Measurements from ENCODE around the gene PABPC1L. TPM values are rescaled to one million over a fixed set of nuclear protein-coding genes. Genes with fewer than 3 reads are reported as not detected.

The PABPC1L gene
- total RNA-seq, 4 donors from 2014 or later: 5.1 to 17.1 (median 10.3) TPM

DNA sequence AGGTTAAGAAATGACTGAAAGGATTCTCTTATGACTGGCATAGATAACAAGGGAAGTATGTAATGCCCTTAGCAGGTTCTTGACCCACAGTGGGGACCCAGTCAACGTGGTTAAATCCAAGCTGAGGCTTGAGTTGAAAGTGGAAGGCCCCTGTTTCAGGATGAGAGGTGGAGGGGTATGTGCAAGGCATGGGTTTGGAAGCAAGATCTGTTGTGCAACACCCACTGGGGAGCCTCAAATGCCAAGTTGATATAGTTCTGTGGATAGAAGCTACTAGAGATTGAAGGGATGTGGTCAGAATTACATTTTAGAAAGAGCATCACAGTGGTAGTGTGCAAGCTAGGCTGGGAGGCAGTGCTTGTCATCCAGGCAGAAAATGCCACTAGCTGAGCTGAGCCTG lies 5.1 kb downstream of the PABPC1L start:
- TF ChIP-seq, protein P1, sequence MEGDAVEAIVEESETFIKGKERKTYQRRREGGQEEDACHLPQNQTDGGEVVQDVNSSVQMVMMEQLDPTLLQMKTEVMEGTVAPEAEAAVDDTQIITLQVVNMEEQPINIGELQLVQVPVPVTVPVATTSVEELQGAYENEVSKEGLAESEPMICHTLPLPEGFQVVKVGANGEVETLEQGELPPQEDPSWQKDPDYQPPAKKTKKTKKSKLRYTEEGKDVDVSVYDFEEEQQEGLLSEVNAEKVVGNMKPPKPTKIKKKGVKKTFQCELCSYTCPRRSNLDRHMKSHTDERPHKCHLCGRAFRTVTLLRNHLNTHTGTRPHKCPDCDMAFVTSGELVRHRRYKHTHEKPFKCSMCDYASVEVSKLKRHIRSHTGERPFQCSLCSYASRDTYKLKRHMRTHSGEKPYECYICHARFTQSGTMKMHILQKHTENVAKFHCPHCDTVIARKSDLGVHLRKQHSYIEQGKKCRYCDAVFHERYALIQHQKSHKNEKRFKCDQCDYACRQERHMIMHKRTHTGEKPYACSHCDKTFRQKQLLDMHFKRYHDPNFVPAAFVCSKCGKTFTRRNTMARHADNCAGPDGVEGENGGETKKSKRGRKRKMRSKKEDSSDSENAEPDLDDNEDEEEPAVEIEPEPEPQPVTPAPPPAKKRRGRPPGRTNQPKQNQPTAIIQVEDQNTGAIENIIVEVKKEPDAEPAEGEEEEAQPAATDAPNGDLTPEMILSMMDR (IDR thresholded peaks at IDR 0.05): no peak
- ATAC-seq (ENCODE audit: low FRiP score) (no peak), DNase-seq (ENCODE audit: low spot score) (no peak)

DNA sequence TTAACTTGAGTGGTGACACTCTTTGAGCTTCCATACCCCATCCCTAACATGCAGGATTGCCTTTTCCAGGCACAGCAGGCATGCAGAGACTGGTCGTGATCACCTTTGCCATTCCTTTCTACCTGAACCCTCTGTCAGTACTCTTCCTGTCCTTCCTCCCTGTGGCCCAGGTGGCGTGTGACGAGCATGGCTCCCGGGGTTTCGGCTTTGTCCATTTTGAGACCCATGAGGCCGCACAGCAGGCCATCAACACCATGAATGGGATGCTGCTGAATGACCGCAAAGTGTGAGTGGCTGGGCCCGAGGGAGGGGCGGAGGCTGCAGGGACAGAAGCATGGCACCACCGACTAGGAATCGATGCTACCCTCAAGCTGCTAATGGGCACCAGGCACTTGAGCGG lies 6.7 kb downstream of the PABPC1L start:
- ATAC-seq (ENCODE audit: low FRiP score) (no peak), DNase-seq (ENCODE audit: low spot score) (no peak)
- TF ChIP-seq, protein P1 (IDR thresholded peaks at IDR 0.05): no peak

DNA sequence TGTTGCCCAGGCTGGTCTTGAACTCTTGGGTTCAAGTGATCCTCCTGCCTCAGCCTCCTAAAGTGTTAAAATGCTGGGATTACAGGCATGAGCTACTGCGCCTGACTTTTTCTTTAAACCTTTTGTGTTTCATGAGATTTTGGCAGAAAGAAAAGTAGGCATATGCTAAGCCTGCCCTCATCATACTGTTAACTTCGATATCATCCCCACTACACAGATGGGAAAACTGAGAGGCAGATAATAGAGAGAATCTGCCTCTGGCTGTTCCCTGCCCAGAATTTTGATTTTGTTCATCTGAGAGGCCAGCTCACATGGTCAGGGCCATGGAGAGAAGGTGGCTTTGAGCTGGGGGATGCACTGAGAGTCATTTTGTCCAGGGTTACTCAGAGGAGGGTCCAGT lies 7.5 kb downstream of the PABPC1L start:
- TF ChIP-seq, protein P1 (IDR thresholded peaks at IDR 0.05): no peak
- no peak for DNase-seq (ENCODE audit: low spot score)
- no peak for ATAC-seq (ENCODE audit: low FRiP score)

DNA sequence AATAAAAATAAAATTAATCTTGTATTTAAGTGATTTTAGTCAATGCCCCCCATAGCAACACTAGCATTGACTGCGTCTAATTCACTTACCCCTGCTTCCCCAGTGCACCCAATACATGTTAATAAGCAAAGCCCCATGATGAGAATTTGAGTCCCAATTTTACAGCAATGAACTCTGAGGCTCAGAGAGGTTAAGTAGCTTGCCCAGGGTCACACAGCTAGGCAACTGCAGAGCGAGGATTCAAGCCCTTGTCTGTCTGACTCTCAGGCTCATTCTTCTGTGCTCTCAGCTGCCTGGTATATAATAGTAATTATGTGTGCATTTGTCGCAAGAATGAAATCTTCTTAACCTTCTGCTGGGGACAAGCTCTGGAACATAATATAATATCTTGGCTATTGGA lies 8.5 kb downstream of the PABPC1L start:
- ATAC-seq (ENCODE audit: low FRiP score): no peak
- TF ChIP-seq, protein P1 (IDR thresholded peaks at IDR 0.05): no peak

DNA sequence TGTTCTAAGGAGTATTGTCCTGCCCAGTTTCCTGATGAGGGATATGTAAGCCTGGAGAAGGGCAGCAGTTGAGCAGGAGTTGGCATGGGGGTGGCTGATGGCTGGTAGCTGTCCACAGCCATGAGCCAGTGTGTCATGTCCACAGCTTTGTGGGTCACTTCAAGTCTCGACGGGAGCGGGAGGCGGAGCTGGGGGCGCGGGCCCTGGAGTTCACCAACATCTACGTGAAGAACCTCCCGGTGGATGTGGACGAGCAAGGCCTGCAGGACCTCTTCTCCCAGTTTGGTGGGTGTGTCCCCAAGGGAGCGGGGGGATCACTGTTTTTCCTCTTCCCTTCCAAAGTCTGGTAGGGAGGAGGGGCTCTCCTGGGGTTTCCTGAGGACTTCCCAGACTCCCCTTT lies 8.9 kb downstream of the PABPC1L start:
- ATAC-seq (ENCODE audit: low FRiP score) (no peak), DNase-seq (ENCODE audit: low spot score) (no peak)
- TF ChIP-seq, protein P1 (IDR thresholded peaks at IDR 0.05): no peak

More for the DNA sequence above, 8.5 kb downstream of the PABPC1L start:
- no peak for DNase-seq (ENCODE audit: low spot score)

DNA sequence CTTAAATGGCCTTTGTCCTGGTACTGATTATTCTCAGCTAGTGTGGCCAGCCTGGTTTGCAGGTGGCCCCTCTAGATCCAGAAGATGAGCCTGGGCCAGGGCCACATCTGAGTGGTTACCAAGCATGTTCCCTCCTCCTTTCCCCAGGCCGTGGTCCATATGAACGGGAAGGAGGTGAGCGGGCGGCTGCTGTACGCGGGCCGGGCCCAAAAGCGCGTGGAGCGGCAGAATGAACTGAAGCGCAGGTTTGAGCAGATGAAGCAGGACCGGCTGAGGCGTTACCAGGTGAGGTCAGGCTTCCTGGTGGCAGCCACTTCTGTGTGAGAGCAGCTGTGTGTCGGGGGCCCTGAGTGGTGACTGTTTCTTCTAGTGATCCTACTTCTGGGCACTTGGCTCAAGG lies 11.6 kb downstream of the PABPC1L start:
- ATAC-seq (ENCODE audit: low FRiP score) (no peak), DNase-seq (ENCODE audit: low spot score) (no peak)
- TF ChIP-seq, protein P1 (IDR thresholded peaks at IDR 0.05): no peak

DNA sequence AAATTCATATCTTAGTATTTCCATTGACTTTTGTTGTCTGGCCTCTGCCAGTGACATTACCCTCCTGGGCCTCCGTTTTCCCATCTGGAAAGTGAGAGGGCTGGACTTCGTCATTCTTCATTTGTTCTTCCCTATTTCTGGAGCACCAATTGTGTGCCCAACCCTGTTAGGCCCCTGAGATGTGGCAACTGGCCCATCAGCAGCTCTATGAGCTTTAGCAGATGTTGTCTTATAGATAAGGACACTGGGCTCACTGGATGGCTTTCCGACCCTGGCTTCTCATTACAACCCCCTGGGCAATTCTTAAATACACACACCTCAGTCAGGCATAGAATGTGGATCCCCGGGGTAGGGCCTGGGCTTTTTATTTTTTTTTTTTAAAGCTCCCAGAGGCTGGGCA lies 14.7 kb downstream of the PABPC1L start:
- ATAC-seq (ENCODE audit: low FRiP score) (no peak), DNase-seq (ENCODE audit: low spot score) (no peak)
- TF ChIP-seq, protein P1 (IDR thresholded peaks at IDR 0.05): no peak
